K562 (cell line): ENCODE measurements around the gene RNH1. TPM values are rescaled to one million over a fixed set of nuclear protein-coding genes. Genes with fewer than 3 reads are reported as not detected.
A peak's percentile ranks its signal among the peaks of the same experiment; 100 is the strongest.

ENCODE experiments used
- ATF7 ChIP-seq: fragments of 450-650 bp; IDR thresholded peaks from 2 replicates; pipeline ENCODE4 v1.7.1; 2014; ENCODE audit warnings: mild to moderate bottlenecking, moderate library complexity
- CBX3 ChIP-seq, 2 experiments: IDR thresholded peaks; 1 replicate in 1 of 2; 2 replicates in 1 of 2; pipeline ENCODE4 v1.6.1; 2012; ENCODE audit warnings: inconsistent platforms in 2 of 2, low read length in 2 of 2, borderline replicate concordance in 1 of 2, control low read depth in 1 of 2
- E4F1 ChIP-seq: fragments of 250-450 bp; sonication (Bioruptor Pico); IDR thresholded peaks from 2 replicates; pipeline ENCODE4 v1.5.0; 2021; ENCODE audit warnings: mild to moderate bottlenecking, borderline replicate concordance
- ELK1 ChIP-seq: sonication (generic); formaldehyde crosslinking; IDR thresholded peaks from 2 replicates; pipeline ENCODE4 v1.8.1; 2022; ENCODE audit warnings: missing genetic modification reagents
- GTF2B ChIP-seq: IDR thresholded peaks from 2 replicates; pipeline ENCODE4 v1.6.1; 2011; ENCODE audit not compliant: insufficient read length; ENCODE audit errors: extremely low read depth
- HNRNPLL ChIP-seq: fragments of 200-400 bp; formaldehyde crosslinking; IDR thresholded peaks from 2 replicates; pipeline ENCODE4 v1.6.1; 2017; ENCODE audit warnings: low read length, low read depth, mild to moderate bottlenecking; ENCODE audit not compliant: poor library complexity, severe bottlenecking
- ID3 ChIP-seq, 2 experiments: fragments of 250-450 bp in 1 of 2; fragments of 450-650 bp in 1 of 2; sonication (Bioruptor Pico) in 1 of 2; IDR thresholded peaks; 2 replicates each; pipeline versions ENCODE4 v1.6.1 to v1.8.0; 2016 to 2021; ENCODE audit warnings: mild to moderate bottlenecking in 2 of 2, moderate library complexity in 2 of 2, missing compliant biosample characterization in 1 of 2, missing genetic modification characterization in 1 of 2
- IFI16 ChIP-seq: fragments of 250-450 bp; sonication (Bioruptor Pico); IDR thresholded peaks from 2 replicates; pipeline ENCODE4 v2.1.2; 2022; ENCODE audit warnings: mild to moderate bottlenecking, inconsistent platforms
- KDM4B ChIP-seq, 2 experiments: fragments of 450-650 bp in 1 of 2; sonication (generic) in 1 of 2; IDR thresholded peaks; 2 replicates each; pipeline ENCODE4 v1.6.1; 2016 to 2017; ENCODE audit warnings: borderline replicate concordance in 2 of 2, antibody characterized with exemption in 1 of 2, low read depth in 1 of 2, mild to moderate bottlenecking in 1 of 2
- NR3C1 ChIP-seq: sonication (generic); formaldehyde crosslinking; IDR thresholded peaks from 2 replicates; pipeline ENCODE4 v1.8.1; 2022; ENCODE audit warnings: missing genetic modification reagents
- PCBP1 ChIP-seq: fragments of 200-400 bp; formaldehyde crosslinking; IDR thresholded peaks from 2 replicates; pipeline ENCODE4 v1.6.1; 2018; ENCODE audit warnings: mild to moderate bottlenecking, low read depth, low read length; ENCODE audit not compliant: poor library complexity, severe bottlenecking
- PHF8 ChIP-seq: fragments of 200-600 bp; sonication (generic); IDR thresholded peaks from 2 replicates; pipeline ENCODE4 v1.6.1; 2012; ENCODE audit warnings: mixed run types, mild to moderate bottlenecking, inconsistent platforms, low read length, moderate library complexity, borderline replicate concordance
- POU5F1 ChIP-seq: fragments of 150-350 bp; IDR thresholded peaks from 2 replicates; pipeline ENCODE4 v1.6.1; 2014; ENCODE audit warnings: borderline replicate concordance, low read length, low read depth, mild to moderate bottlenecking; ENCODE audit not compliant: partially characterized antibody
- TFAM ChIP-seq: fragments of 250-450 bp; sonication (Bioruptor Pico); conservative IDR thresholded peaks from 2 replicates; pipeline ENCODE4 v1.5.0; 2021; ENCODE audit warnings: mild to moderate bottlenecking, moderate library complexity
- U2AF1 ChIP-seq: fragments of 200-400 bp; formaldehyde crosslinking; optimal IDR thresholded peaks from 2 replicates; pipeline ENCODE3; 2017; ENCODE audit warnings: mild to moderate bottlenecking, low read depth, low read length, moderate library complexity
- ZNF224 ChIP-seq: sonication (generic); formaldehyde crosslinking; IDR thresholded peaks from 2 replicates; pipeline ENCODE4 v1.8.0; 2022; ENCODE audit warnings: mild to moderate bottlenecking, missing genetic modification reagents
- ZNF431 ChIP-seq: sonication (generic); formaldehyde crosslinking; IDR thresholded peaks from 2 replicates; pipeline ENCODE4 v1.8.0; 2022; ENCODE audit warnings: mild to moderate bottlenecking, missing genetic modification reagents
- polyA plus RNA-seq, 8 experiments: library from polyadenylated mRNA; depleted of rRNA in 4 of 8; stranded (reverse) in 5 of 8; unstranded in 3 of 8; fragments of >200 nt; fragmentation: Nextera tagmentation in 2 of 8; fragmentation: Illumina TruSeq in 1 of 8; extraction: Ambion mirVana in 2 of 8; extraction: Trizol in 1 of 8; gene quantifications; 2 replicates each; pipeline versions ENCODE4 v1.2.1 to v1.2.3, GENCODE V29; 2011 to 2014; ENCODE audit warnings: inconsistent platforms in 1 of 8, missing spikeins in 1 of 8
- total RNA-seq, 7 experiments: library from RNA; depleted of rRNA in 6 of 7; stranded (reverse); fragments of >200 nt in 6 of 7; fragmentation: Illumina TruSeq in 2 of 7; extraction: Trizol in 2 of 7; gene quantifications; 2 replicates each; pipeline versions ENCODE4 v1.2.1 to v1.2.3, GENCODE V29; 2011 to 2021; ENCODE audit warnings: low replicate concordance in 1 of 7
- TF ChIP-seq, protein P1 (sequence below): sonication (generic); formaldehyde crosslinking; IDR thresholded peaks from 2 replicates; pipeline ENCODE4 v1.8.1; 2022; ENCODE audit warnings: missing genetic modification reagents
- TF ChIP-seq, protein P2 (sequence below): fragments of 450-650 bp; conservative IDR thresholded peaks from 2 replicates; pipeline ENCODE4 v1.6.1; 2016; ENCODE audit warnings: missing genetic modification characterization, low read depth, mild to moderate bottlenecking, missing compliant biosample characterization, moderate library complexity

RNH1 gene
- total and polyA plus RNA-seq, 9 of the 15 experiments (the other 6 are each of a cell fraction or from before 2014, with no cell fraction given) = 2.5 to 160 (median 44.3) TPM

- TF ChIP-seq CBX3 (IDR thresholded peaks at IDR 0.05; ENCODE audit: borderline replicate concordance in 1 of 2, low read length in 2 of 2) (peak in 1 of 2 experiments; percentile 57; a peak in 1 of 3 replicates), GTF2B (no peak), NR3C1 (no peak), HNRNPLL (peak; percentile 54), ZNF431 (CRISPR knock-in tag) (no peak), ID3 (CRISPR knock-in tag; IDR thresholded peaks at IDR 0.05) (no peak), ID3 (tag; IDR thresholded peaks at IDR 0.05) (peak; percentile 87), PHF8 (peak; percentile 59; the same call in 1 of the 2 replicates), E4F1 (no peak), ATF7 (peak; percentile 83), POU5F1 (no peak), ELK1 (CRISPR knock-in tag) (no peak), PCBP1 (no peak), TFAM (CRISPR knock-in tag) (no peak), IFI16 (CRISPR knock-in tag) (no peak), ZNF224 (CRISPR knock-in tag) (no peak), KDM4B (IDR thresholded peaks at IDR 0.05; ENCODE audit: borderline replicate concordance in 2 of 2, low read depth in 1 of 2) (no peak), U2AF1 (peak; percentile 71)
- TF ChIP-seq, protein P1, sequence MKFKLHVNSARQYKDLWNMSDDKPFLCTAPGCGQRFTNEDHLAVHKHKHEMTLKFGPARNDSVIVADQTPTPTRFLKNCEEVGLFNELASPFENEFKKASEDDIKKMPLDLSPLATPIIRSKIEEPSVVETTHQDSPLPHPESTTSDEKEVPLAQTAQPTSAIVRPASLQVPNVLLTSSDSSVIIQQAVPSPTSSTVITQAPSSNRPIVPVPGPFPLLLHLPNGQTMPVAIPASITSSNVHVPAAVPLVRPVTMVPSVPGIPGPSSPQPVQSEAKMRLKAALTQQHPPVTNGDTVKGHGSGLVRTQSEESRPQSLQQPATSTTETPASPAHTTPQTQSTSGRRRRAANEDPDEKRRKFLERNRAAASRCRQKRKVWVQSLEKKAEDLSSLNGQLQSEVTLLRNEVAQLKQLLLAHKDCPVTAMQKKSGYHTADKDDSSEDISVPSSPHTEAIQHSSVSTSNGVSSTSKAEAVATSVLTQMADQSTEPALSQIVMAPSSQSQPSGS (CRISPR knock-in tag) = no peak
- TF ChIP-seq, protein P2, sequence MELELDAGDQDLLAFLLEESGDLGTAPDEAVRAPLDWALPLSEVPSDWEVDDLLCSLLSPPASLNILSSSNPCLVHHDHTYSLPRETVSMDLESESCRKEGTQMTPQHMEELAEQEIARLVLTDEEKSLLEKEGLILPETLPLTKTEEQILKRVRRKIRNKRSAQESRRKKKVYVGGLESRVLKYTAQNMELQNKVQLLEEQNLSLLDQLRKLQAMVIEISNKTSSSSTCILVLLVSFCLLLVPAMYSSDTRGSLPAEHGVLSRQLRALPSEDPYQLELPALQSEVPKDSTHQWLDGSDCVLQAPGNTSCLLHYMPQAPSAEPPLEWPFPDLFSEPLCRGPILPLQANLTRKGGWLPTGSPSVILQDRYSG (tag) = no peak
Observed at GRCh38 chr11:518463-519202, 11.6 kb upstream of the RNH1 start (continued).
